ENCODE data around the gene STARD13.

- TF ChIP-seq SUZ12 (IDR thresholded peaks at IDR 0.05; ENCODE audit: extremely low read depth, insufficient read depth, insufficient read length) (no peak), YY1 (IDR thresholded peaks at IDR 0.05; ENCODE audit: insufficient read depth, insufficient read length) (no peak), ZNF274 (IDR thresholded peaks at IDR 0.05; ENCODE audit: low read depth, low read length) (no peak)
Measured at GRCh38 chr13:33279414-33280278, 5.9 kb downstream of the STARD13 start.

Measured in NT2/D1 (cell line).